ENCODE data around the gene GPRC5A.
"Not testable (repeated sequence)": the region's sequence is repeated elsewhere in the genome, so short reads cannot be mapped to it uniquely, and the experiment has no call there.

GRCh38 chr12:12846780-12847179 lies 44.6 kb upstream of the GPRC5A start:
- TF ChIP-seq, protein P1, sequence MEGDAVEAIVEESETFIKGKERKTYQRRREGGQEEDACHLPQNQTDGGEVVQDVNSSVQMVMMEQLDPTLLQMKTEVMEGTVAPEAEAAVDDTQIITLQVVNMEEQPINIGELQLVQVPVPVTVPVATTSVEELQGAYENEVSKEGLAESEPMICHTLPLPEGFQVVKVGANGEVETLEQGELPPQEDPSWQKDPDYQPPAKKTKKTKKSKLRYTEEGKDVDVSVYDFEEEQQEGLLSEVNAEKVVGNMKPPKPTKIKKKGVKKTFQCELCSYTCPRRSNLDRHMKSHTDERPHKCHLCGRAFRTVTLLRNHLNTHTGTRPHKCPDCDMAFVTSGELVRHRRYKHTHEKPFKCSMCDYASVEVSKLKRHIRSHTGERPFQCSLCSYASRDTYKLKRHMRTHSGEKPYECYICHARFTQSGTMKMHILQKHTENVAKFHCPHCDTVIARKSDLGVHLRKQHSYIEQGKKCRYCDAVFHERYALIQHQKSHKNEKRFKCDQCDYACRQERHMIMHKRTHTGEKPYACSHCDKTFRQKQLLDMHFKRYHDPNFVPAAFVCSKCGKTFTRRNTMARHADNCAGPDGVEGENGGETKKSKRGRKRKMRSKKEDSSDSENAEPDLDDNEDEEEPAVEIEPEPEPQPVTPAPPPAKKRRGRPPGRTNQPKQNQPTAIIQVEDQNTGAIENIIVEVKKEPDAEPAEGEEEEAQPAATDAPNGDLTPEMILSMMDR (IDR thresholded peaks at IDR 0.05): not testable (repeated sequence)
- not testable (repeated sequence) for TF ChIP-seq POLR2A (IDR thresholded peaks at IDR 0.05)
